ENCODE data around the gene PTTG2. TPM values are rescaled to one million over a fixed set of nuclear protein-coding genes. Genes with fewer than 3 reads are reported as not detected.
"Not testable (repeated sequence)": the region's sequence is repeated elsewhere in the genome, so short reads cannot be mapped to it uniquely, and the experiment has no call there.

The PTTG2 gene
- total RNA-seq, 2 experiments from 2014 or later, result 0.32 to 0.46 TPM

- POLR2A ChIA-PET, result interaction anchor here (0.8 kb wide), 1 partner anchor 128 kb away, joined by 5 read pairs; the partner anchor contains the start of gene PGM2
- CTCF ChIA-PET, result interaction anchor here (0.8 kb wide), 1 partner anchor 24 kb away, joined by 3 read pairs; no protein-coding TSS in a partner anchor
These were observed 6.4 kb upstream of the PTTG2 start for GRCh38 chr4:37953620-37954293.

- CTCF ChIA-PET, result no interaction called here
These were observed 3.3 kb upstream of the PTTG2 start for GRCh38 chr4:37956941-37957340.

GRCh38 chr4:37958932-37959331 lies 1.3 kb upstream of the PTTG2 start:
- ChIA-PET CTCF (no interaction called here), POLR2A (no interaction called here)

More at GRCh38 chr4:37956941-37957340, 3.3 kb upstream of the PTTG2 start:
- POLR2A ChIA-PET, result no interaction called here

- POLR2A ChIA-PET, result no interaction called here
- CTCF ChIA-PET, result interaction anchor here (0.6 kb wide), 1 partner anchor 561 kb away, joined by 4 read pairs; no protein-coding TSS in a partner anchor
These were observed 667 bp downstream of the PTTG2 start for GRCh38 chr4:37960679-37961450.

GRCh38 chr4:37964734-37965457 lies 4.7 kb downstream of the PTTG2 start:
- ChIA-PET CTCF (interaction anchor here (1.2 kb wide), 1 partner anchor 10 kb away, joined by 3 read pairs; no protein-coding TSS in a partner anchor), POLR2A (no interaction called here)

GRCh38 chr4:37966044-37966443 lies 5.8 kb downstream of the PTTG2 start:
- CTCF ChIA-PET, result interaction anchor here (1.0 to 1.2 kb wide), 2 partner anchors 11 kb away, joined by 3 read pairs; no protein-coding TSS in a partner anchor

GRCh38 chr4:37967736-37968135 lies 7.5 kb downstream of the PTTG2 start:
- CTCF ChIA-PET, result no interaction called here
- POLR2A ChIA-PET, result no interaction called here

More at GRCh38 chr4:37966044-37966443, 5.8 kb downstream of the PTTG2 start:
- POLR2A ChIA-PET, result no interaction called here

- POLR2A ChIA-PET, result no interaction called here
- CTCF ChIA-PET, result no interaction called here
These were observed 8.5 kb downstream of the PTTG2 start for GRCh38 chr4:37968747-37969146.

GRCh38 chr4:37970702-37971101 lies 10.5 kb downstream of the PTTG2 start:
- ChIA-PET CTCF (interaction anchor here (1.5 kb wide), 1 partner anchor 43 kb away, joined by 4 read pairs; no protein-coding TSS in a partner anchor), POLR2A (interaction anchor here (0.7 kb wide), 1 partner anchor 42 kb away, joined by 3 read pairs; no protein-coding TSS in a partner anchor)

GRCh38 chr4:37971202-37971601 lies 11.0 kb downstream of the PTTG2 start:
- POLR2A ChIA-PET, result interaction anchor here (0.7 kb wide), 1 partner anchor 42 kb away, joined by 3 read pairs; no protein-coding TSS in a partner anchor
- CTCF ChIA-PET, result interaction anchor here (1.5 kb wide), 1 partner anchor 43 kb away, joined by 4 read pairs; no protein-coding TSS in a partner anchor

- ChIA-PET CTCF (no interaction called here), POLR2A (no interaction called here)
These were observed 13.2 kb downstream of the PTTG2 start for GRCh38 chr4:37973441-37973840.

- CTCF ChIA-PET, POLR2A ChIA-PET: not testable (repeated sequence)
These were observed 15.2 kb downstream of the PTTG2 start for GRCh38 chr4:37975321-37975822.

- ChIA-PET CTCF (interaction anchor here (0.8 kb wide), 1 partner anchor 10 kb away, joined by 3 read pairs; no protein-coding TSS in a partner anchor), POLR2A (interaction anchor here (0.7 kb wide), 1 partner anchor 87 kb away, joined by 5 read pairs; no protein-coding TSS in a partner anchor)
These were observed 16.3 kb downstream of the PTTG2 start for GRCh38 chr4:37976507-37976906.

- CTCF ChIA-PET, result interaction anchor here (0.7 to 0.9 kb wide), 3 partner anchors 11 to 55 kb away, joined by 3 read pairs; no protein-coding TSS in a partner anchor
- POLR2A ChIA-PET, result interaction anchor here (0.7 to 2.5 kb wide), 2 partner anchors 86 to 88 kb away, joined by 5 to 8 read pairs; partner anchors contain the start of gene TBC1D1
These were observed 16.8 kb downstream of the PTTG2 start for GRCh38 chr4:37976991-37977470.

- ChIA-PET POLR2A (interaction anchor here (2.5 kb wide), 1 partner anchor 86 kb away, joined by 8 read pairs; the partner anchor contains the start of gene TBC1D1), CTCF (interaction anchor here (0.7 to 1.1 kb wide), 3 partner anchors 20 to 56 kb away, joined by 3 to 5 read pairs (median 3); no protein-coding TSS in a partner anchor)
These were observed 17.5 kb downstream of the PTTG2 start for GRCh38 chr4:37977471-37978247.

- POLR2A ChIA-PET, result interaction anchor here (2.5 kb wide), 1 partner anchor 87 kb away, joined by 8 read pairs; the partner anchor contains the start of gene TBC1D1
- CTCF ChIA-PET, result interaction anchor here (1.1 kb wide), 1 partner anchor 19 kb away, joined by 5 read pairs; no protein-coding TSS in a partner anchor
These were observed 18.2 kb downstream of the PTTG2 start for GRCh38 chr4:37978248-37978924.

- ChIA-PET CTCF (no interaction called here), POLR2A (no interaction called here)
These were observed 20.0 kb downstream of the PTTG2 start for GRCh38 chr4:37980246-37980645.

Data from activated CD8-positive, alpha-beta memory T cell treated with anti-CD3 and anti-CD28 coated beads for 36 hours (primary cell).